Esophagus squamous epithelium (tissue), 4 donors: ENCODE results near the gene PGAM5.

Source experiments
- POLR2A ChIP-seq, 4 donors: fragments of 450-650 bp; IDR thresholded peaks; one replicate each; pipeline ENCODE4 v1.6.1; 2017; ENCODE audit warnings: antibody characterized with exemption in 4 of 4, mild to moderate bottlenecking in 4 of 4, moderate library complexity in 3 of 4
- TF ChIP-seq, protein P1 (sequence below), 6 experiments: fragments of 450-650 bp in 4 of 6; fragments of 200-600 bp in 2 of 6; sonication (generic) in 2 of 6; IDR thresholded peaks; one replicate each; pipeline ENCODE4 v1.5.1; 2016 to 2019; ENCODE audit warnings: antibody characterized with exemption in 6 of 6, mild to moderate bottlenecking in 4 of 6, moderate library complexity in 4 of 6

DNA sequence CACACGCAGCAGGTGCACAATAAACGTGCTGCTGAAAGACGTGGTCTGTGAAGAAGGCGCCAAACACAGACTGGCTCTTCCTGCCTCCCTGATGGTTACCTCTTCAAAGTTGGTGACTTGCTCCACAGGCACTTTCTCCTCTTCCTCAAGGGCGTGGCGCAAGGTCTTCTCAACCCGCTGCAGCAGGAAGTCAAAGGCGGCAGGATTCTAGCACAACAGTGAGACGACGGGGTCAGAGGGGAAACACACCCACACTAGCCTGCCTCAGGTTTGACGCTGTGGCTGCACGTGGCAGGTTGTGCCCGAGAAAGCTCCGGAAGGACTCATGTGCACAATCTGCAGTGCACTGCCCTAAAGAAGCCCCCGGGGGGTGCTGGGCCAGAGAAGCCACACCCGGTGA, 38.5 kb upstream of the PGAM5 start:
- TF ChIP-seq, protein P1, sequence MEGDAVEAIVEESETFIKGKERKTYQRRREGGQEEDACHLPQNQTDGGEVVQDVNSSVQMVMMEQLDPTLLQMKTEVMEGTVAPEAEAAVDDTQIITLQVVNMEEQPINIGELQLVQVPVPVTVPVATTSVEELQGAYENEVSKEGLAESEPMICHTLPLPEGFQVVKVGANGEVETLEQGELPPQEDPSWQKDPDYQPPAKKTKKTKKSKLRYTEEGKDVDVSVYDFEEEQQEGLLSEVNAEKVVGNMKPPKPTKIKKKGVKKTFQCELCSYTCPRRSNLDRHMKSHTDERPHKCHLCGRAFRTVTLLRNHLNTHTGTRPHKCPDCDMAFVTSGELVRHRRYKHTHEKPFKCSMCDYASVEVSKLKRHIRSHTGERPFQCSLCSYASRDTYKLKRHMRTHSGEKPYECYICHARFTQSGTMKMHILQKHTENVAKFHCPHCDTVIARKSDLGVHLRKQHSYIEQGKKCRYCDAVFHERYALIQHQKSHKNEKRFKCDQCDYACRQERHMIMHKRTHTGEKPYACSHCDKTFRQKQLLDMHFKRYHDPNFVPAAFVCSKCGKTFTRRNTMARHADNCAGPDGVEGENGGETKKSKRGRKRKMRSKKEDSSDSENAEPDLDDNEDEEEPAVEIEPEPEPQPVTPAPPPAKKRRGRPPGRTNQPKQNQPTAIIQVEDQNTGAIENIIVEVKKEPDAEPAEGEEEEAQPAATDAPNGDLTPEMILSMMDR (IDR thresholded peaks at IDR 0.05) = no peak
- TF ChIP-seq POLR2A (IDR thresholded peaks at IDR 0.05) = no peak
